ENCODE data around the gene HMCN2.
A peak's percentile ranks its signal among the peaks of the same experiment; 100 is the strongest.
"Not testable (repeated sequence)": the region's sequence is repeated elsewhere in the genome, so short reads cannot be mapped to it uniquely, and the experiment has no call there.

The HMCN2 gene

GRCh38 chr9:130395810-130396435, 130.4 kb downstream of the HMCN2 start:
- DNase-seq (ENCODE audit: low spot score) = no peak

GRCh38 chr9:130396581-130396980, 131.0 kb downstream of the HMCN2 start:
- DNase-seq (ENCODE audit: low spot score) = peak; percentile 40

GRCh38 chr9:130398487-130399240, 133.1 kb downstream of the HMCN2 start:
- DNase-seq (ENCODE audit: low spot score) = no peak

GRCh38 chr9:130399768-130400167, 134.2 kb downstream of the HMCN2 start:
- no peak for DNase-seq (ENCODE audit: low spot score)

- no peak for DNase-seq (ENCODE audit: low spot score)
These were observed 135.3 kb downstream of the HMCN2 start for GRCh38 chr9:130400870-130401269.

- not testable (repeated sequence) for DNase-seq (ENCODE audit: low spot score)
These were observed 136.2 kb downstream of the HMCN2 start for GRCh38 chr9:130401742-130402141.

- no peak for DNase-seq (ENCODE audit: low spot score)
These were observed 136.7 kb downstream of the HMCN2 start for GRCh38 chr9:130402243-130402642.

GRCh38 chr9:130402645-130403440, 137.3 kb downstream of the HMCN2 start:
- no peak for DNase-seq (ENCODE audit: low spot score)

- DNase-seq (ENCODE audit: low spot score) = no peak
These were observed 140.2 kb downstream of the HMCN2 start for GRCh38 chr9:130405657-130406257.

GRCh38 chr9:130406278-130406895, 140.8 kb downstream of the HMCN2 start:
- DNase-seq (ENCODE audit: low spot score) = no peak

- DNase-seq (ENCODE audit: low spot score) = no peak
These were observed 142.5 kb downstream of the HMCN2 start for GRCh38 chr9:130407916-130408663.

GRCh38 chr9:130408669-130409068, 143.1 kb downstream of the HMCN2 start:
- DNase-seq (ENCODE audit: low spot score) = no peak

- no peak for DNase-seq (ENCODE audit: low spot score)
These were observed 143.7 kb downstream of the HMCN2 start for GRCh38 chr9:130409246-130409645.

GRCh38 chr9:130410443-130410842, 144.9 kb downstream of the HMCN2 start:
- no peak for DNase-seq (ENCODE audit: low spot score)

- no peak for DNase-seq (ENCODE audit: low spot score)
These were observed 146.0 kb downstream of the HMCN2 start for GRCh38 chr9:130411566-130411915.

GRCh38 chr9:130414081-130414731, 148.6 kb downstream of the HMCN2 start:
- no peak for DNase-seq (ENCODE audit: low spot score)

GRCh38 chr9:130414910-130415746, 149.6 kb downstream of the HMCN2 start:
- DNase-seq (ENCODE audit: low spot score) = no peak

GRCh38 chr9:130417602-130418001, 152.0 kb downstream of the HMCN2 start:
- DNase-seq (ENCODE audit: low spot score) = no peak

GRCh38 chr9:130418776-130419175, 153.2 kb downstream of the HMCN2 start:
- DNase-seq (ENCODE audit: low spot score) = no peak

- DNase-seq (ENCODE audit: low spot score) = no peak
These were observed 154.0 kb downstream of the HMCN2 start for GRCh38 chr9:130419521-130420035.
